ENCODE results near the gene MRPL40.

The MRPL40 gene

GRCh38 chr22:19432133-19432851 is at the start of gene MRPL40:
Gene MRPL40, plus strand, starts transcription at chr22:19432545. Its CDS starts 10 bp downstream, at chr22:19432555.
- peak; percentile 90 for DNase-seq (ENCODE audit: low read depth)

- DNase-seq (ENCODE audit: low read depth), result no peak
Observed at GRCh38 chr22:19383292-19383691, 49.1 kb upstream of the MRPL40 start.

- DNase-seq (ENCODE audit: low read depth), result no peak
Observed at GRCh38 chr22:19385221-19385906, 47.0 kb upstream of the MRPL40 start.

- DNase-seq (ENCODE audit: low read depth), result no peak
Observed at GRCh38 chr22:19386248-19386647, 46.1 kb upstream of the MRPL40 start.

- DNase-seq (ENCODE audit: low read depth), result no peak
Observed at GRCh38 chr22:19387038-19387437, 45.3 kb upstream of the MRPL40 start.

- DNase-seq (ENCODE audit: low read depth), result no peak
Observed at GRCh38 chr22:19387575-19387974, 44.8 kb upstream of the MRPL40 start.

GRCh38 chr22:19393704-19394103 is 38.6 kb upstream of the MRPL40 start:
- DNase-seq (ENCODE audit: low read depth), result no peak

- DNase-seq (ENCODE audit: low read depth), result no peak
Observed at GRCh38 chr22:19394274-19395050, 37.9 kb upstream of the MRPL40 start.

- no peak for DNase-seq (ENCODE audit: low read depth)
Observed at GRCh38 chr22:19395276-19395675, 37.1 kb upstream of the MRPL40 start.

- no peak for DNase-seq (ENCODE audit: low read depth)
Observed at GRCh38 chr22:19396561-19396933, 35.8 kb upstream of the MRPL40 start.

- DNase-seq (ENCODE audit: low read depth), result no peak
Observed at GRCh38 chr22:19396934-19397733, 35.2 kb upstream of the MRPL40 start.

- no peak for DNase-seq (ENCODE audit: low read depth)
Observed at GRCh38 chr22:19397734-19398104, 34.6 kb upstream of the MRPL40 start.

- no peak for DNase-seq (ENCODE audit: low read depth)
Observed at GRCh38 chr22:19398206-19398605, 34.1 kb upstream of the MRPL40 start.

GRCh38 chr22:19398652-19399051 is 33.7 kb upstream of the MRPL40 start:
- no peak for DNase-seq (ENCODE audit: low read depth)

GRCh38 chr22:19400881-19401280 is 31.5 kb upstream of the MRPL40 start:
- DNase-seq (ENCODE audit: low read depth), result no peak

GRCh38 chr22:19401483-19401882 is 30.9 kb upstream of the MRPL40 start:
- no peak for DNase-seq (ENCODE audit: low read depth)

- no peak for DNase-seq (ENCODE audit: low read depth)
Observed at GRCh38 chr22:19402642-19403191, 29.6 kb upstream of the MRPL40 start.

- DNase-seq (ENCODE audit: low read depth), result no peak
Observed at GRCh38 chr22:19404676-19405075, 27.7 kb upstream of the MRPL40 start.

GRCh38 chr22:19405133-19405532 is 27.2 kb upstream of the MRPL40 start:
- DNase-seq (ENCODE audit: low read depth), result no peak

GRCh38 chr22:19405652-19406051 is 26.7 kb upstream of the MRPL40 start:
- no peak for DNase-seq (ENCODE audit: low read depth)

GRCh38 chr22:19406281-19406811 is 26.0 kb upstream of the MRPL40 start:
- no peak for DNase-seq (ENCODE audit: low read depth)

- DNase-seq (ENCODE audit: low read depth), result no peak
Observed at GRCh38 chr22:19406846-19407245, 25.5 kb upstream of the MRPL40 start.
